Measurements from ENCODE around the gene MCF2. TPM values are rescaled to one million over a fixed set of nuclear protein-coding genes. Genes with fewer than 3 reads are reported as not detected.

The MCF2 gene
- polyA plus RNA-seq, 2 donors: 0.06 to 0.10 TPM

DNA sequence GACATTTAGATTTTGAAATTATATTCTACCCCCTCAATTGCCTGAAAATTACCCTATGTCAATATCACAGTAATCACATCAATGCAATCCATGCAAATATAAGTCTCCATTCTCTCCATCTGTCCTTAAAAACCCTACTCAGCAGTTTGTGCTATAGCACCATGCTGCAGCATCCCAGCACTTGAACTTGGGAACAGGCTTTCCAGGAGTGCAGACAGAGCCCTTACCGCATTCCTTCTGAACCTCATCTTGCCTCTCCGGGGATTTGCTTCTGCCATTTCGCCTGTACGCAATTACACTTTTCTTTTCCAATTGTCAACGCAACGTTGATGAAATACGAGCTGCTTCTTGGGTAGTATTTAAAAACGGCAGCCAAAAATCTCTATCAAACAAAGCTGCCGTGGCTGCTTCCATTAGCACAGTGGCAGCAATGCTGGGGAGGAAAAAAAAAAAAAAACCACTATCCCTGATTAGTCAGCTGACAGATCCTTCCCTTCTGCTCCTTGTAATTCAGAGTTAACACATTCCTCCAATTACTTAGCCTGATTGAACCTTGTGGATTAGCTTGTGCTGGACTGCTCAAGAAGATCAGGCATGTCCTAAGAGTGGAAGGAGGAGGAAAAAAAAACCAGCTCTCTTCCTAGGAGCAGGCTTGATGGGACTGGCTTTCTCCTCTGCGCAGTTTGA is 65.6 kb downstream of the MCF2 start:
- H3K27me3 ChIP-seq (ENCODE audit: control insufficient read depth in 1 of 2, insufficient read depth in 2 of 2, low read length in 2 of 2): no peaks in the 10 kb centered on the region
- WGBS, 2 donors: 11 to 31% methylated on average over 10 of the region's 10 CpGs
- H3K27ac ChIP-seq (ENCODE audit: low read depth in 2 of 2, low read length in 1 of 2): no peak overlapping the region
- no peaks in the 10 kb centered on the region for H3K36me3 ChIP-seq (ENCODE audit: control insufficient read depth in 2 of 2, insufficient read depth in 2 of 2, low read length in 1 of 2)
- no peaks in the 10 kb centered on the region for H3K9me3 ChIP-seq (ENCODE audit: control insufficient read depth in 2 of 2, insufficient read depth in 1 of 2, low read depth in 1 of 2, low read length in 1 of 2)
- no peak overlapping the region for H3K4me3 ChIP-seq (ENCODE audit: low read depth in 1 of 2, low read length in 2 of 2)
- no peaks in the 10 kb centered on the region for H3K4me1 ChIP-seq (ENCODE audit: control insufficient read depth in 2 of 2, insufficient read depth in 2 of 2, low read length in 1 of 2)

DNA sequence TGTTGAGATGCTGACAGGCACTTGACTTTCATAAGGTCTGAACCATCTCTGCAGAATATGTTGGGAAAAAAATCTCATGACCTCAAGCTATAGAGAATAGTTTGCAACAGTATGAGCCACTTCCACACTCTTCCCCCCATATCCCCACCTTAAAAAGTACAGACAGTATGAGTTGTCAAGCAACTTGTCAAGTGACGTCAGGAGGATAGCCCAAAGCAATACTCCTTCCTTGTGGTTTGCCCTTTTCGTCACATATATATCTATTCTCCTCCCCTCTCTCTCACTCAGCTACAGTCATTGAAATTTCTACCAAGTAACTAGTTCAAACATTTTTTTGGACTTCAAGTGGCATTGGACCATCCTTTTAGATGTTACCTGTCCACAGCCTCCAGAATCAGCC is 67.7 kb downstream of the MCF2 start:
- H3K4me3 ChIP-seq (ENCODE audit: low read depth in 1 of 2, low read length in 2 of 2): no peak overlapping the region
- no peaks in the 10 kb centered on the region for H3K9me3 ChIP-seq (ENCODE audit: control insufficient read depth in 2 of 2, insufficient read depth in 1 of 2, low read depth in 1 of 2, low read length in 1 of 2)
- H3K4me1 ChIP-seq (ENCODE audit: control insufficient read depth in 2 of 2, insufficient read depth in 2 of 2, low read length in 1 of 2): no peaks in the 10 kb centered on the region
- H3K27me3 ChIP-seq (ENCODE audit: control insufficient read depth in 1 of 2, insufficient read depth in 2 of 2, low read length in 2 of 2): no peaks in the 10 kb centered on the region
- WGBS, 2 donors: 45 to 52% methylated on average over 2 of the region's 2 CpGs
- no peak overlapping the region for H3K27ac ChIP-seq (ENCODE audit: low read depth in 2 of 2, low read length in 1 of 2)
- no peaks in the 10 kb centered on the region for H3K36me3 ChIP-seq (ENCODE audit: control insufficient read depth in 2 of 2, insufficient read depth in 2 of 2, low read length in 1 of 2)

GRCh38 chrX:139639253-139639652 is 68.7 kb downstream of the MCF2 start:
- H3K4me3 ChIP-seq (ENCODE audit: low read depth in 1 of 2, low read length in 2 of 2): no peak overlapping the region
- 73 to 82% methylated on average over 8 of the region's 8 CpGs for WGBS, 2 donors
- no peaks in the 10 kb centered on the region for H3K27me3 ChIP-seq (ENCODE audit: control insufficient read depth in 1 of 2, insufficient read depth in 2 of 2, low read length in 2 of 2)
- no peaks in the 10 kb centered on the region for H3K4me1 ChIP-seq (ENCODE audit: control insufficient read depth in 2 of 2, insufficient read depth in 2 of 2, low read length in 1 of 2)
- no peaks in the 10 kb centered on the region for H3K36me3 ChIP-seq (ENCODE audit: control insufficient read depth in 2 of 2, insufficient read depth in 2 of 2, low read length in 1 of 2)
- no peak overlapping the region for H3K27ac ChIP-seq (ENCODE audit: low read depth in 2 of 2, low read length in 1 of 2)
- no peaks in the 10 kb centered on the region for H3K9me3 ChIP-seq (ENCODE audit: control insufficient read depth in 2 of 2, insufficient read depth in 1 of 2, low read depth in 1 of 2, low read length in 1 of 2)

GRCh38 chrX:139600105-139600504 is 107.9 kb downstream of the MCF2 start:
- Histone ChIP-seq H3K36me3 (ENCODE audit: control insufficient read depth in 2 of 2, insufficient read depth in 2 of 2, low read length in 1 of 2) (no peaks in the 10 kb centered on the region), H3K27me3 (ENCODE audit: control insufficient read depth in 1 of 2, insufficient read depth in 2 of 2, low read length in 2 of 2) (no peaks in the 10 kb centered on the region), H3K4me1 (ENCODE audit: control insufficient read depth in 2 of 2, insufficient read depth in 2 of 2, low read length in 1 of 2) (no peaks in the 10 kb centered on the region), H3K27ac (ENCODE audit: low read depth in 2 of 2, low read length in 1 of 2) (no peak overlapping the region), H3K4me3 (ENCODE audit: low read depth in 1 of 2, low read length in 2 of 2) (no peak overlapping the region), H3K9me3 (ENCODE audit: control insufficient read depth in 2 of 2, insufficient read depth in 1 of 2, low read depth in 1 of 2, low read length in 1 of 2) (no peaks in the 10 kb centered on the region)
- WGBS, 2 donors: 47 to 91% methylated on average over 1 of the region's 1 CpG

GRCh38 chrX:139596068-139596467 is 111.9 kb downstream of the MCF2 start:
- H3K9me3 ChIP-seq (ENCODE audit: control insufficient read depth in 2 of 2, insufficient read depth in 1 of 2, low read depth in 1 of 2, low read length in 1 of 2): no peaks in the 10 kb centered on the region
- 38 to 45% methylated on average over 4 of the region's 4 CpGs for WGBS, 2 donors
- H3K4me3 ChIP-seq (ENCODE audit: low read depth in 1 of 2, low read length in 2 of 2): no peak overlapping the region
- H3K27ac ChIP-seq (ENCODE audit: low read depth in 2 of 2, low read length in 1 of 2): no peak overlapping the region
- no peaks in the 10 kb centered on the region for H3K4me1 ChIP-seq (ENCODE audit: control insufficient read depth in 2 of 2, insufficient read depth in 2 of 2, low read length in 1 of 2)
- no peaks in the 10 kb centered on the region for H3K36me3 ChIP-seq (ENCODE audit: control insufficient read depth in 2 of 2, insufficient read depth in 2 of 2, low read length in 1 of 2)
- H3K27me3 ChIP-seq (ENCODE audit: control insufficient read depth in 1 of 2, insufficient read depth in 2 of 2, low read length in 2 of 2): no peaks in the 10 kb centered on the region

DNA sequence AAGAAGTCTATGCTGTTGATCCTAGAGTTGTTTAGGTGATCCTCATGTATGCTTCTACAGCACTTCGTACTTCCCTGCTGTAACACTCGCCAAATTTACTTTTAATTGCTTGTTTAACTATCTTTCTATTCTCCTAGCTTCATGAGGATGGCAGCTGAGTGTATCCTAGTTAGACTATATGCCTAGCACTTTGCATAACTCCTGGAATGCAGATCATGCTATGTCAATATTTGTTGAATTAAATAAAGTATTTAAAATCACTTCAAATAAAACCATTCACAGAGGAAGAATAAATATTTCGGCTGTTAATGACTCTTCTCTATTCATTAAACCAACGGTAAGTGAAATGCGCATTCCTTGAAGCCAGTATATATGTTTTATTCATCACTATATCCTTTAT is 122.4 kb downstream of the MCF2 start:
- no peaks in the 10 kb centered on the region for H3K36me3 ChIP-seq (ENCODE audit: control insufficient read depth in 2 of 2, insufficient read depth in 2 of 2, low read length in 1 of 2)
- H3K9me3 ChIP-seq (ENCODE audit: control insufficient read depth in 2 of 2, insufficient read depth in 1 of 2, low read depth in 1 of 2, low read length in 1 of 2): no peaks in the 10 kb centered on the region
- H3K4me1 ChIP-seq (ENCODE audit: control insufficient read depth in 2 of 2, insufficient read depth in 2 of 2, low read length in 1 of 2): no peaks in the 10 kb centered on the region
- no peak overlapping the region for H3K27ac ChIP-seq (ENCODE audit: low read depth in 2 of 2, low read length in 1 of 2)
- WGBS, 2 donors: 60 to 69% methylated on average over 5 of the region's 5 CpGs
- no peaks in the 10 kb centered on the region for H3K27me3 ChIP-seq (ENCODE audit: control insufficient read depth in 1 of 2, insufficient read depth in 2 of 2, low read length in 2 of 2)
- H3K4me3 ChIP-seq (ENCODE audit: low read depth in 1 of 2, low read length in 2 of 2): no peak overlapping the region

- Histone ChIP-seq H3K9me3 (ENCODE audit: control insufficient read depth in 2 of 2, insufficient read depth in 1 of 2, low read depth in 1 of 2, low read length in 1 of 2) (no peaks in the 10 kb centered on the region), H3K27ac (ENCODE audit: low read depth in 2 of 2, low read length in 1 of 2) (no peak overlapping the region)
- WGBS, 2 donors: 50 to 56% methylated on average over 4 of the region's 4 CpGs
Observed at GRCh38 chrX:139581068-139581467, 126.9 kb downstream of the MCF2 start.

DNA sequence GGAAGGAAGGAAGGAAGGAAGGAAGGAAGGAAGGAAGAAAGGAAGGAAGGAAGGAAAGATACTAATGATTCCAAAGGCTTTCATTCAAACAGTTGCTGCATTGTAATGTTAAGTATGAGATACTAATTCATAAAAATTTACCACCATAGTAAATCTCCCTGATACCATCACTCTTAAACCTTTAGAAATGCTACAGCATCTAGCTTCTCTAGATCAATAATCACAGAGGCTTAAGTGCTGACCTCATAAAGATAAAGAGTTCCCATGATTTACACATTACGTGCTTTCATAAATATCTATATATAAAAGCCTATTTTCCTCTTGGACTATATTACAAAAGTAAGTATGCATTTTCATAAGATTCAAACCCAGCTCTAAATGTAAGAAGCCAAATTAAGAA is 141.0 kb downstream of the MCF2 start:
- Histone ChIP-seq H3K4me1 (ENCODE audit: control insufficient read depth in 2 of 2, insufficient read depth in 2 of 2, low read length in 1 of 2) (no peaks in the 10 kb centered on the region), H3K27me3 (ENCODE audit: control insufficient read depth in 1 of 2, insufficient read depth in 2 of 2, low read length in 2 of 2) (peaks cover 0 to 4% of the 10 kb centered on the region in 2 donors), H3K27ac (ENCODE audit: low read depth in 2 of 2, low read length in 1 of 2) (no peak overlapping the region), H3K36me3 (ENCODE audit: control insufficient read depth in 2 of 2, insufficient read depth in 2 of 2, low read length in 1 of 2) (no peaks in the 10 kb centered on the region), H3K9me3 (ENCODE audit: control insufficient read depth in 2 of 2, insufficient read depth in 1 of 2, low read depth in 1 of 2, low read length in 1 of 2) (no peaks in the 10 kb centered on the region), H3K4me3 (ENCODE audit: low read depth in 1 of 2, low read length in 2 of 2) (no peak overlapping the region)
- WGBS, 2 donors: 86 to 96% methylated on average over 1 of the region's 1 CpG

More at GRCh38 chrX:139581068-139581467, 126.9 kb downstream of the MCF2 start:
- Histone ChIP-seq H3K4me3 (ENCODE audit: low read depth in 1 of 2, low read length in 2 of 2) (no peak overlapping the region), H3K27me3 (ENCODE audit: control insufficient read depth in 1 of 2, insufficient read depth in 2 of 2, low read length in 2 of 2) (no peaks in the 10 kb centered on the region), H3K4me1 (ENCODE audit: control insufficient read depth in 2 of 2, insufficient read depth in 2 of 2, low read length in 1 of 2) (no peaks in the 10 kb centered on the region), H3K36me3 (ENCODE audit: control insufficient read depth in 2 of 2, insufficient read depth in 2 of 2, low read length in 1 of 2) (no peaks in the 10 kb centered on the region)

DNA sequence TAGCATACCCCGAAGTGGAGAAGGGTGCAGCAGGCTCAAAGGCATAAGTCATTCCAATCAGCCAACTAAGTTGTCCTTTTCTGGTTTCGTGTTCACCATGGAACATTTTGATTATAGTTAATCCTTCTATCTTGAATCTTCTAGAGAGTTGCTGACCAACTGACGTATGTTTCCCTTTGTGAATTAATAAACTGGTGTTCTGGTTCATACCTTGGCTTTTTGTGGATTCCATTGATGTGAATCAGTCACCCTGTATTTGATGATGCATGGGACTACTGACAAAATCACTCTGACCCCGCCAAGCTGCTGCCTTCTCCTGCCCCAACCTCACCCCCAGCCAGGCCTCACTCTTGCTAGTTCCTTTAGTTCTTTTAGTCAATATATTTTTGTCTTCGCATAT is 144.7 kb downstream of the MCF2 start:
- Histone ChIP-seq H3K36me3 (ENCODE audit: control insufficient read depth in 2 of 2, insufficient read depth in 2 of 2, low read length in 1 of 2) (no peaks in the 10 kb centered on the region), H3K4me3 (ENCODE audit: low read depth in 1 of 2, low read length in 2 of 2) (no peak overlapping the region), H3K27ac (ENCODE audit: low read depth in 2 of 2, low read length in 1 of 2) (no peak overlapping the region), H3K27me3 (ENCODE audit: control insufficient read depth in 1 of 2, insufficient read depth in 2 of 2, low read length in 2 of 2) (peaks cover 0 to 4% of the 10 kb centered on the region in 2 donors), H3K4me1 (ENCODE audit: control insufficient read depth in 2 of 2, insufficient read depth in 2 of 2, low read length in 1 of 2) (no peaks in the 10 kb centered on the region), H3K9me3 (ENCODE audit: control insufficient read depth in 2 of 2, insufficient read depth in 1 of 2, low read depth in 1 of 2, low read length in 1 of 2) (no peaks in the 10 kb centered on the region)
- 72 to 85% methylated on average over 5 of the region's 5 CpGs for WGBS, 2 donors

DNA sequence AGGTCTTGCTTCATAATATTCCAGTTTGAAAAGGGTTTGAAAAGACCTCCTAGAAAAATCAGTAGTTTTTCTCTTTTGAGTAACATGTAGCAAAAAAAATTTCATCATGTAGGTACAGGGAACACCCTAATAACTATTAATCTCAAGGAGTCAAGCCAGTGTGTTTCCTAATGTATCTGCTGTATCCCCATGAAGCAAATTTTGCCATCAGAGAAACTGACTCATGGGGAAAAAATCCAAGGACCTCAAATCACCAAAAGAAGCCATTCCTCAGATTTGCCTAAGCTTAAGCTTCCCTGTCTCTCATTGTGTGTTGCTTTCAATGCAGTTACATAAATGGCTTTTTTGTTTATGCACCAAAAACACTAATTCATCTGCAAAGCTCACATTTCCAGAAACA is 147.7 kb downstream of the MCF2 start:
- Histone ChIP-seq H3K9me3 (ENCODE audit: control insufficient read depth in 2 of 2, insufficient read depth in 1 of 2, low read depth in 1 of 2, low read length in 1 of 2) (no peaks in the 10 kb centered on the region), H3K4me3 (ENCODE audit: low read depth in 1 of 2, low read length in 2 of 2) (no peak overlapping the region), H3K27me3 (ENCODE audit: control insufficient read depth in 1 of 2, insufficient read depth in 2 of 2, low read length in 2 of 2) (peaks cover 0 to 4% of the 10 kb centered on the region in 2 donors), H3K27ac (ENCODE audit: low read depth in 2 of 2, low read length in 1 of 2) (no peak overlapping the region), H3K36me3 (ENCODE audit: control insufficient read depth in 2 of 2, insufficient read depth in 2 of 2, low read length in 1 of 2) (no peaks in the 10 kb centered on the region), H3K4me1 (ENCODE audit: control insufficient read depth in 2 of 2, insufficient read depth in 2 of 2, low read length in 1 of 2) (no peaks in the 10 kb centered on the region)

Data from esophagus (tissue), 2 donors.